ENCODE measurements around the gene WDR55. TPM values are rescaled to one million over a fixed set of nuclear protein-coding genes. Genes with fewer than 3 reads are reported as not detected.
"Not testable (repeated sequence)": the region's sequence is repeated elsewhere in the genome, so short reads cannot be mapped to it uniquely, and the experiment has no call there.

The WDR55 gene
- total RNA-seq, 2 experiments from 2014 or later: 41.0 to 41.3 TPM

GRCh38 chr5:140638898-140639147 is 25.9 kb upstream of the WDR55 start:
- ChIA-PET CTCF (interaction anchor here (0.7 to 1.2 kb wide), 2 partner anchors 9 to 90 kb away, joined by 4 read pairs; partner anchors contain the start of genes IK and NDUFA2), POLR2A (interaction anchor here (0.9 to 1.4 kb wide), 2 partner anchors 9 to 75 kb away, joined by 3 to 7 read pairs; partner anchors contain the start of genes IK and NDUFA2)

- CTCF ChIA-PET: interaction anchor here (0.7 to 1.2 kb wide), 4 partner anchors 8 to 91 kb away, joined by 3 to 5 read pairs (median 4); partner anchors contain the start of genes IK and NDUFA2
- POLR2A ChIA-PET: interaction anchor here (0.6 to 1.4 kb wide), 2 partner anchors 8 to 12 kb away, joined by 4 to 7 read pairs; partner anchors contain the start of genes IK and NDUFA2
Observed at GRCh38 chr5:140639148-140639981, 25.3 kb upstream of the WDR55 start, which contains the start of gene TMCO6. Gene TMCO6, plus strand, starts transcription at chr5:140639451. Its CDS starts 77 bp downstream, at chr5:140639528.

GRCh38 chr5:140641716-140642115 is 23.0 kb upstream of the WDR55 start:
- ChIA-PET CTCF (no interaction called here), POLR2A (interaction anchor here (1.2 kb wide), 1 partner anchor 49 kb away, joined by 4 read pairs; the partner anchor contains the start of genes HARS1 and HARS2)

- CTCF ChIA-PET: interaction anchor here (1.0 kb wide), 1 partner anchor 57 kb away, joined by 3 read pairs; the partner anchor contains the start of gene ZMAT2
- POLR2A ChIA-PET: interaction anchor here (1.2 kb wide), 1 partner anchor 48 kb away, joined by 4 read pairs; the partner anchor contains the start of genes HARS1 and HARS2
Observed at GRCh38 chr5:140642718-140643117, 22.0 kb upstream of the WDR55 start.

DNA sequence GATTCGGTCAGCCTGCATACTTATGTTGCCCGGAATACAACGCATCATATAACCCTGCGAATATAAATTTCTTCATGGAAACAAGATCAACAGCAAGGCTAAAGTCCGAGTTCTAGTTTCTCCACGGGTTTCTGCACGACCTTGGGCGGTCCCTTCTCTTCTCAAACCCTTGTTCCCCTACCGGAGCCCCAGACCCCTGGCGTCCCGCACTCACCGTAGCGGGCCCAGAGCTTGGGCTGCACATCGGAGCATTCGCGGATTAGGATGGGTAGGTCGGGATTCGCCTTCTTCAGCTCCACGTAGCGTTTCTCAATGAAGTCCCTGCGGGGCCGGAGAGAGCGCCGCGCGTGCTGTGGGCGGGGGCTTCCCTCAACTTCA is 17.7 kb upstream of the WDR55 start:
- POLR2A ChIA-PET: interaction anchor here (0.7 to 1.4 kb wide), 14 partner anchors 8 to 304 kb away, joined by 3 to 7 read pairs (median 4); partner anchors contain the start of genes ANKHD1, APBB3, SLC35A4 and SRA1
- CTCF ChIA-PET: interaction anchor here (0.7 to 2.1 kb wide), 5 partner anchors 8 to 920 kb away, joined by 3 to 12 read pairs (median 4); partner anchors contain the start of gene WDR55

DNA sequence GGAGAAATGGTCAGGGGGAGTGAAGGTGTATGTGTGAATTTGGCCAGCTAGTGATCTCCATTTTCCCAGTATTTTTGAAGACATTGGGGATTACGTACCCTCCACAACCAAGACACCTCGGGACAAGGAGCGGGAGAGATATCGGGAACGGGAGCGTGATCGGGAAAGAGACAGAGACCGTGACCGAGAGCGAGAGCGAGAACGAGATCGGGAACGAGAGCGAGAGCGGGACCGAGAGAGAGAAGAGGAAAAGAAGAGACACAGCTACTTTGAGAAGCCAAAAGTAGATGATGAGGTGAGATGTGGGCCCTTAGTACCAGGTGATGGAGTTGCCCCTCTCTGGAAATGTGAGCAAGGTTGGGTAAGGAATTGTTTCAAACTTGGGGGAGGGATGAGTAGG is 5.8 kb upstream of the WDR55 start:
- ChIA-PET POLR2A (no interaction called here), CTCF (no interaction called here)

DNA sequence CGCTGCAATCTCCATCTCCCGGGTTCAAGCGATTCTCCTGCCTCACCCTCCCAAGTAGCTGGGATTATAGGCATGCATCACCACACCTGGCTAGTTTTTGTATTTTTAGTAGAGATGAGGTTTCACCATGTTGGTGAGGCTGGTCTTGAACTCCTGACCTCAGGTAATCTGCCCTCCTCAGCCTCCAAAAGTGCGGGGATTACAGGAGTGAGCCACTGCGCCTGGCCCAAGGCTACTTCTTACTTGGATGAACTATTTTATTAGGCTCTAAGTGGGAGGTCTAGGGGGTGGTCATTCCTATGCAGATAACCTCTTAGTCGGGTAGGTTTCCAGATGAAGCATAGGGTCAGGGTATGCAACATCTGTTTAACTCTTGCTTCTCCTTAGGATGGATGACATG is 4.3 kb upstream of the WDR55 start:
- CTCF ChIA-PET, POLR2A ChIA-PET: not testable (repeated sequence)

- ChIA-PET CTCF (interaction anchor here (3.2 kb wide), 1 partner anchor 16 kb away, joined by 12 read pairs; the partner anchor contains the start of genes IK and NDUFA2), POLR2A (interaction anchor here (1.0 to 1.8 kb wide), 3 partner anchors 10 to 115 kb away, joined by 3 to 7 read pairs (median 3); partner anchors contain the start of genes IK and NDUFA2)
Observed at GRCh38 chr5:140664030-140664358, 710 bp upstream of the WDR55 start.

- POLR2A ChIA-PET: interaction anchor here (0.6 kb wide), 1 partner anchor 23 kb away, joined by 4 read pairs; the partner anchor contains the start of genes IK and NDUFA2
- CTCF ChIA-PET: not testable (repeated sequence)
Observed at GRCh38 chr5:140671035-140671434, 6.3 kb downstream of the WDR55 start.

- CTCF ChIA-PET: interaction anchor here (0.6 kb wide), 1 partner anchor 79 kb away, joined by 5 read pairs; no protein-coding TSS in a partner anchor
- POLR2A ChIA-PET: interaction anchor here (0.6 to 1.2 kb wide), 2 partner anchors 24 to 25 kb away, joined by 3 to 4 read pairs; partner anchors contain the start of genes IK and NDUFA2
Observed at GRCh38 chr5:140671472-140672125, 6.9 kb downstream of the WDR55 start.

- CTCF ChIA-PET: interaction anchor here (0.6 kb wide), 1 partner anchor 78 kb away, joined by 5 read pairs; no protein-coding TSS in a partner anchor
- POLR2A ChIA-PET: interaction anchor here (1.2 kb wide), 1 partner anchor 26 kb away, joined by 3 read pairs; no protein-coding TSS in a partner anchor
Observed at GRCh38 chr5:140672455-140673186, 7.9 kb downstream of the WDR55 start.

DNA sequence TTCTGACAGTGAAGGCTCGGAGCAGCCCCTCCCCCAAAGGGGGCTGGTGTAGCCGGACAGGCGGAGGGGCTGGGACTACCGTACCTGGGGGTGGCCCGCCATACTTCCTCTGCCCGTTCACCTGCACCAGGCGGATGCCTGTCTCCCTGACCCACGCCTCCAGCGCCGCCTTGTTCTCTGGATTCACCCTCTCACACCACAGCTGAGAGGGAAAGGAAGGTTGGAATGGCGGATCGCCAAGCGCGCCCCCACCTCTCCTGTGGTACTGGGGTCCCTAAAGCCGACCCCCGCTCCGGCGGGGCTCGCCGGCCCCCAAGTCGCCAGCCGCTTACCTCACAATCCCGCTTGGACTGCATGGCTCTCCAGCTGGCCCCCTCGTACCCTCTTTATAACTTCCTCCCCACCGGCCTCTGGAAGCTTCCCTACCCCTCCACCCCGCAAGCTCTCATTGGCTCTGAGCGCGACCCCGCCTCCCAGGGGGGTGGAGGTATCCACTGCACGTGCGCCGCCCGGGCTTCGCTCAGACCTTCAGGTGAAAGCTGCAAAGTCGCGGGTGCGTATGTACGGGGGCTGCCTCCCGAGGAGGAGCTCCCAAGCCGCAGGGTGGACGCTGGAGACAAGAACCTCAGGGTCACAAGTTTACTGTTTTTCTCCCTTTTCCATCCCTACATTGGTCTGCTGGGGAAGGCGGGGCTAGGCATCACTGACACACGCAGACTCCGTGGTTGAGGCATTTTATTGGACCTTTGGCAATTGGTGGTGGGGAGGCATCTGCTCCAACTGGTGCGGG is 8.7 kb downstream of the WDR55 start, which contains the start of gene DND1:
Gene DND1 (minus strand): TSS at position 390 of the 790 bp plus-strand sequence. CDS start 34 bp downstream, at position 356.
- POLR2A ChIA-PET: no interaction called here
- CTCF ChIA-PET: no interaction called here

- ChIA-PET POLR2A (no interaction called here), CTCF (interaction anchor here (1.1 kb wide), 1 partner anchor 268 kb away, joined by 3 read pairs; no protein-coding TSS in a partner anchor)
Observed at GRCh38 chr5:140674211-140674610, 9.5 kb downstream of the WDR55 start.

- POLR2A ChIA-PET: interaction anchor here (0.7 kb wide), 1 partner anchor 115 kb away, joined by 3 read pairs; no protein-coding TSS in a partner anchor
- CTCF ChIA-PET: interaction anchor here (0.6 to 1.1 kb wide), 2 partner anchors 268 to 1473 kb away, joined by 3 read pairs; no protein-coding TSS in a partner anchor
Observed at GRCh38 chr5:140674629-140675028, 9.9 kb downstream of the WDR55 start.

DNA sequence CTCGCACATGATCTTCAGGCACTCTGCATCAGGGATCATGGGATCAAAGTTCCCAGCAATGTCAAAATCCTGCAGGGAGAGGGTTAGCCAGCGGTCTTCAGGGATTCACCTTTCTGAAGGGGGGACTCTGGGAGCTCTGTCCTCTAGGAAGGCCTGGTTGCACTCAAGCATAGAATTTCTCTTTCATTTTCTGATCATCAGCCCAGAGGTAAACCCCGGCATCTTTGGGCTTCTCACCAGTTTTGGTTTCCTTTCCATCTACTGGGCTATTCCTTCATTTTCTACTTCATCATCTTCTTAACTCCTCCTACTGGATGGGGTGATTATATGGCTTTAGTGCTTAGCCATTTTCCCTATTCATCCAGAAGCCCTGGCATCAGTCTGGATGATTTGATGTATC is 13.2 kb downstream of the WDR55 start:
- ChIA-PET POLR2A (interaction anchor here (0.6 to 1.2 kb wide), 2 partner anchors 8 to 13 kb away, joined by 3 to 8 read pairs; partner anchors contain the start of genes HARS1 and HARS2), CTCF (no interaction called here)

GRCh38 chr5:140678993-140679392 is 14.3 kb downstream of the WDR55 start:
- ChIA-PET CTCF (no interaction called here), POLR2A (interaction anchor here (1.2 kb wide), 1 partner anchor 12 kb away, joined by 3 read pairs; the partner anchor contains the start of genes HARS1 and HARS2)

DNA sequence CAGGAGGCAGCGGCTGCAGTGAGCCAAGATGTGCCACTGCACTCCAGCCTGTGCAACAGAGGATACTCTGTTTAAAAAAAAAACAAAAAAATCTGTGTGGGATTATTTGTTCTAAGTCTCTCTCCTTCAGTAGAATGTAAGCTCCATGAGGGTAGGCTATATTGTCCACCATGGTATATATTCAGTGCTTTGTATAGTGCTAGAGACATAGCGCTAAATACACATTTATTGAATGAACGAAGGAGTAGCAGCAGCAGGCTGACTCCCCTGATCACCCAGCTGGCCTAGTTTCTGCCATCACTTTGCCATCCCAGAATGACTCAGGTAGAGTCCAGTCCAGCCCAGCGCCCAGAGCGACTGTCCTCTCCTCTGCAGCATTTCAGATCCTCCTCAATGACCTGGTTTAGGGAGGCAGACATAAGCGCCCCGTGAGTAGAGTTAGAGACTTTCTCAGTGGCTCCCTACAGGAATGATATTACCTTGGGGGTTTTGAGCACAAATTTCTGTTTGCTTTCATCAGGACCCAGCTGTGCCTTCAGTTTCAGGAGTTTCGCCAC is 25.8 kb downstream of the WDR55 start:
- CTCF ChIA-PET: interaction anchor here (1.3 kb wide), 1 partner anchor 58 kb away, joined by 3 read pairs; no protein-coding TSS in a partner anchor

More for the DNA sequence above, 25.8 kb downstream of the WDR55 start:
- POLR2A ChIA-PET: interaction anchor here (0.8 to 1.9 kb wide), 10 partner anchors 8 to 129 kb away, joined by 3 to 13 read pairs (median 4); partner anchors contain the start of genes APBB3, IK, NDUFA2 and SLC35A4

Data from activated CD8-positive, alpha-beta memory T cell treated with anti-CD3 and anti-CD28 coated beads for 36 hours (primary cell).